BLaER1 (cell line): Measurements from ENCODE around the gene HIVEP3.
"Not testable (repeated sequence)": the region's sequence is repeated elsewhere in the genome, so short reads cannot be mapped to it uniquely, and the experiment has no call there.

ENCODE experiments used
- H3K27ac ChIP-seq: shearing (Covaris generic); formaldehyde crosslinking; 2 replicates; pipeline ENCODE4 v1.8.1; 2022
- H3K27me3 ChIP-seq: shearing (Covaris generic); formaldehyde crosslinking; 2 replicates; pipeline ENCODE4 v1.8.1; 2022
- H3K36me3 ChIP-seq: shearing (Covaris generic); formaldehyde crosslinking; 2 replicates; pipeline ENCODE4 v1.8.1; 2022
- H3K4me1 ChIP-seq: shearing (Covaris generic); formaldehyde crosslinking; 2 replicates; pipeline ENCODE4 v1.8.1; 2022
- H3K4me2 ChIP-seq: shearing (Covaris generic); formaldehyde crosslinking; 2 replicates; pipeline ENCODE4 v1.8.1; 2022
- H3K4me3 ChIP-seq: shearing (Covaris generic); formaldehyde crosslinking; 2 replicates; pipeline ENCODE4 v1.8.1; 2022
- H3K9ac ChIP-seq: shearing (Covaris generic); formaldehyde crosslinking; 2 replicates; pipeline ENCODE4 v1.8.1; 2022
- H3K9me3 ChIP-seq: shearing (Covaris generic); formaldehyde crosslinking; 2 replicates; pipeline ENCODE4 v1.8.1; 2022
- H4K20me1 ChIP-seq: shearing (Covaris generic); formaldehyde crosslinking; 2 replicates; pipeline ENCODE4 v1.8.1; 2022
- Cebpa-rat ChIP-seq: shearing (Covaris generic); IDR thresholded peaks from 2 replicates; pipeline ENCODE4 v1.8.1; 2022

Gene HIVEP3

GRCh38 chr1:41950820-41951219, 32.1 kb upstream of the HIVEP3 start:
- Histone ChIP-seq H3K4me2 (no peak overlapping the region), H3K4me3 (no peak overlapping the region), H3K27ac (no peak overlapping the region), H3K9me3 (peaks cover 30% of the 10 kb centered on the region), H3K27me3 (no peaks in the 10 kb centered on the region), H3K4me1 (peaks cover 7% of the 10 kb centered on the region), H3K9ac (no peak overlapping the region), H4K20me1 (no peaks in the 10 kb centered on the region), H3K36me3 (no peaks in the 10 kb centered on the region)
- TF ChIP-seq Cebpa-rat = no peak

GRCh38 chr1:41945946-41946345, 27.2 kb upstream of the HIVEP3 start:
- H3K9me3 ChIP-seq = peaks cover 35% of the 10 kb centered on the region
- H3K27ac ChIP-seq, H4K20me1 ChIP-seq, H3K36me3 ChIP-seq, H3K4me2 ChIP-seq, H3K27me3 ChIP-seq, H3K9ac ChIP-seq, H3K4me1 ChIP-seq, H3K4me3 ChIP-seq: not testable (repeated sequence)

DNA sequence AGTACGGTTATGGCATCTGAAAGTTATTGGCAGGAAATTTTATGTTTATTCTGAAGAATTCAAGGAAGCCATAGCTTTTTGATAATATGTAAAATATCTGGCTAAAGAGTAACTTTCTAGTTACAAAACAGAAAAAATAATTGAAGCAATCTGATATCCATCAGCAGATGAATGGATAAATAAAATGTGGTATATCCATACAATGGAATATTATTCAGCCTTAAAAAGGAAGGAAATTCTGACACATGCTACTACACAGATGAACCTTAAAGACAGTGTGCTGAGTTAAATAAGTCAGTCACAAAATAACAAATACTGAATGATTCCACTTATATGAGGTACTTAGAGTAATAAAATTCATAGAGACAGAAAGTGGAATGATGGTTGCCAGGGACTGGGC, 25.0 kb upstream of the HIVEP3 start:
- no peak for TF ChIP-seq Cebpa-rat
- Histone ChIP-seq H3K4me1 (no peaks in the 10 kb centered on the region), H3K36me3 (no peaks in the 10 kb centered on the region), H3K27ac (no peak overlapping the region), H3K4me3 (no peak overlapping the region), H3K4me2 (no peak overlapping the region), H3K9ac (no peak overlapping the region), H3K27me3 (no peaks in the 10 kb centered on the region), H4K20me1 (no peaks in the 10 kb centered on the region), H3K9me3 (peaks cover 12% of the 10 kb centered on the region)

DNA sequence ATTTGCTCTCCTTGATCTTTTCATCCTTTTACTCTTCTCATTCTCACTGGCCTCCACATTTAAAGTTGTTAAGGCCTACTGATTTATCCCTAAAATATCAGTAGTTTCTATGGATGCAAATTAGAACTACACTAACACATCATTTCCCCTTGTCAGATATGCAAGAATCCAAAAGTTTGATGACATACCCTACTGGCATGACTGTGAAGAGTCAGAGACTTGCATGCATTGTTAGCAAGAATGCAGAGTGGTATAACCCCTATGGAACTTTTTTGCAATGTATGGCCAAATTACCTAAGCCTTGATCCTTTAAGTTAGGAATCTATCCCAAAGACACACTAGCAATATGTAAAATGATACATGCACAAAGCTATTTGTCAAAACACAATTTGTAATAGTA, 23.6 kb upstream of the HIVEP3 start:
- no peak for TF ChIP-seq Cebpa-rat
- Histone ChIP-seq H3K9me3 (peaks cover 12% of the 10 kb centered on the region), H3K36me3 (no peaks in the 10 kb centered on the region), H4K20me1 (no peaks in the 10 kb centered on the region), H3K27me3 (no peaks in the 10 kb centered on the region), H3K4me1 (no peaks in the 10 kb centered on the region), H3K27ac (no peak overlapping the region), H3K4me2 (no peak overlapping the region), H3K9ac (no peak overlapping the region), H3K4me3 (no peak overlapping the region)

- Histone ChIP-seq H4K20me1 (no peaks in the 10 kb centered on the region), H3K4me3 (no peak overlapping the region), H3K27ac (no peak overlapping the region), H3K27me3 (no peaks in the 10 kb centered on the region), H3K9ac (no peak overlapping the region), H3K4me1 (no peaks in the 10 kb centered on the region), H3K4me2 (no peak overlapping the region), H3K36me3 (no peaks in the 10 kb centered on the region), H3K9me3 (peaks cover 12% of the 10 kb centered on the region)
- no peak for TF ChIP-seq Cebpa-rat
Observed at GRCh38 chr1:41941381-41941780, 22.7 kb upstream of the HIVEP3 start.

DNA sequence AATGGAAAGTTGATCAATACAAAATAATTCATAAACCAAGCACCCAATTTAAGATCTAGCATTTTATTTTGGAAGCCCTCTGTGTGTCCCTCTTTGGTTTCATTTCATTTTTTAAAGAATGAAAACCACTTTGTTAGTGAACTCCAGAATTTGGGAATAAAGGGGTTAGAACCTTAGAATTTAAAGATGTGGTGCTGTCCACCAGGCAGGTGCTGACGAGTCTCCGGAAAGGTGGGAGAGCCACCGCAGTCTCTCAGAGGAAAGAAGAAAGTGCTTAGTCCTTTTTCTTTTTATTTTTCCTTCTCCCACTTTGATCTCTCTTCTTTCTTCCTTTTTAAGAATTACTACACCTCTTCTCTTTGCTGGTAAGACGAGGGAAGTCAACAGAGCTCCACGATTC, 20.5 kb upstream of the HIVEP3 start:
- Histone ChIP-seq H3K9ac (no peak overlapping the region), H3K27ac (no peak overlapping the region), H3K9me3 (peaks cover 6% of the 10 kb centered on the region), H3K4me2 (no peak overlapping the region), H4K20me1 (no peaks in the 10 kb centered on the region), H3K27me3 (no peaks in the 10 kb centered on the region), H3K4me1 (no peaks in the 10 kb centered on the region), H3K4me3 (no peak overlapping the region), H3K36me3 (no peaks in the 10 kb centered on the region)
- no peak for TF ChIP-seq Cebpa-rat

DNA sequence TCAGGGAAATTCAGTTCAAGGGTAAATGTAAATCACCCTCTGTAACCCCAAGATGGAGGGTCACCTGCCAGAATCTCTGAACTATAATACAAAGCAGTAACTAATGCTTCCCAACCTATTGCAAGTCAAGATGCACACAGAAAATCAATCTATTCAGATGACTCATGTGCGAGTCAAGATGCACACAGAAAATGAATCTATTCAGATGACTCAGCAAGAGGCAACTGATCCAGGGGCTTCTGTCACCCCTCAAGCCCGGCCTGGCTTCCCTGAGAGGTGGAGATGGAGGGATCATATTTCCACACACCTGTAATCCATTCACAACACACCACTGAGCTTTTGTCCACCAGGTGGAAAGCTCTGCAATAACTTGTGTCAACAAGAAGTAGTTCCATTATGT, 17.4 kb upstream of the HIVEP3 start:
- H3K9me3 ChIP-seq = no peaks in the 10 kb centered on the region
- no peaks in the 10 kb centered on the region for H4K20me1 ChIP-seq
- H3K27ac ChIP-seq = no peak overlapping the region
- no peaks in the 10 kb centered on the region for H3K4me1 ChIP-seq
- no peak overlapping the region for H3K4me3 ChIP-seq
- no peak overlapping the region for H3K9ac ChIP-seq
- TF ChIP-seq Cebpa-rat = no peak
- no peaks in the 10 kb centered on the region for H3K27me3 ChIP-seq
- no peaks in the 10 kb centered on the region for H3K36me3 ChIP-seq
- H3K4me2 ChIP-seq = no peak overlapping the region

- no peaks in the 10 kb centered on the region for H3K27me3 ChIP-seq
- H3K9ac ChIP-seq = no peak overlapping the region
- H3K4me2 ChIP-seq = no peak overlapping the region
- no peak overlapping the region for H3K27ac ChIP-seq
- no peak overlapping the region for H3K4me3 ChIP-seq
- no peaks in the 10 kb centered on the region for H3K36me3 ChIP-seq
- no peak for TF ChIP-seq Cebpa-rat
- H3K9me3 ChIP-seq = no peaks in the 10 kb centered on the region
- no peaks in the 10 kb centered on the region for H3K4me1 ChIP-seq
- H4K20me1 ChIP-seq = no peaks in the 10 kb centered on the region
Observed at GRCh38 chr1:41935226-41935625, 16.5 kb upstream of the HIVEP3 start.

GRCh38 chr1:41933106-41933505, 14.4 kb upstream of the HIVEP3 start:
- Histone ChIP-seq H3K9me3 (no peaks in the 10 kb centered on the region), H4K20me1 (no peaks in the 10 kb centered on the region), H3K4me1 (no peaks in the 10 kb centered on the region), H3K9ac (no peak overlapping the region), H3K27ac (no peak overlapping the region), H3K36me3 (no peaks in the 10 kb centered on the region), H3K27me3 (no peaks in the 10 kb centered on the region), H3K4me2 (no peak overlapping the region), H3K4me3 (no peak overlapping the region)
- no peak for TF ChIP-seq Cebpa-rat

DNA sequence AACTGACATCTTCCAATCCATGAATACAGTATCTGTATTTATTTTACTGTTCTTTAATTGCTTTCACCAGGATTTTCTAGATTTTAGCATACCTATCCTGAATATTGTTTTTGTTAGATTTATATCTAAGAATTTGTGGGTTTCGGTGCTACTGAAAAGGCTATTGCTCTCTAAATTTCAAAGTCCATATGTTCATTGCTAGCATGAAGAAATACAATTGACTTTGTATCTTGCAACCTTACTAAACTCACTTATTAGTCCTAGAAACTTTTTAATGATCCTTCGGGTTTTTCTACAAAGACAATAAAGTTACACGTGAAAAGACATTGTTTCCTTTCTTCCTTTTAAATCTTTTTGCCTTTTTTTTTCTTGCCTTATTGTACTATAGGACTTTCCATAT, 12.9 kb upstream of the HIVEP3 start:
- no peaks in the 10 kb centered on the region for H3K4me1 ChIP-seq
- no peak for TF ChIP-seq Cebpa-rat
- H3K36me3 ChIP-seq = no peaks in the 10 kb centered on the region
- H3K4me2 ChIP-seq = no peak overlapping the region
- no peaks in the 10 kb centered on the region for H3K27me3 ChIP-seq
- H3K9ac ChIP-seq = no peak overlapping the region
- no peak overlapping the region for H3K27ac ChIP-seq
- H3K4me3 ChIP-seq = no peak overlapping the region
- no peaks in the 10 kb centered on the region for H3K9me3 ChIP-seq
- no peaks in the 10 kb centered on the region for H4K20me1 ChIP-seq

DNA sequence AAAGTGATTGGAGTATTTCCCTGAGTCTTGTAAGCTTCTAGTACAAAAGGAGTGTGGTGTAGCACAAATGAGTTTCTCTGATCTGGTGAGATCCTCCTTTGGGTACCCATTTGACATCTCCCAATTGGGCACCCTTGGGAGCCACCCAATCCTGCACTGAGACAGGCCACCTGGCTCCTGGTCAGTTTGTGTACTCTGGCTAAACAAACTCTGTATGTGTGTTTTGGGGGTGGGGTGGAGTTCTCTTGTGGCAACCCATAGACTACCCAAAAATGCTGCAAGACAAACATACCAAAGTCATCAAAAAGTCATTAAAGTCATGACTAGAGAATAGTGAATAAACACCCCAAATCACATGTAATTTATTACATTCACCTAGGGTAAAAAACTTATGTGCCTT, 8.4 kb upstream of the HIVEP3 start:
- Histone ChIP-seq H3K27me3 (no peaks in the 10 kb centered on the region), H3K9ac (no peak overlapping the region), H3K4me3 (no peak overlapping the region), H3K4me2 (no peak overlapping the region), H4K20me1 (no peaks in the 10 kb centered on the region), H3K4me1 (no peaks in the 10 kb centered on the region), H3K36me3 (no peaks in the 10 kb centered on the region), H3K9me3 (no peaks in the 10 kb centered on the region), H3K27ac (no peak overlapping the region)
- TF ChIP-seq Cebpa-rat = no peak
